Stimulated activated CD4-positive, alpha-beta T cell treated with anti-CD3 and anti-CD28 coated beads, Interleukin-1b, Interleukin-23, amount 100 ng/mL, for 24 hours (primary cell): Measurements from ENCODE around the gene LIMS1.
"Not testable (repeated sequence)": the region's sequence is repeated elsewhere in the genome, so short reads cannot be mapped to it uniquely, and the experiment has no call there.

ENCODE experiments used
- DNase-seq, 4 experiments: peaks; one replicate each; pipeline ENCODE4 v3.0.0-alpha.2; 2020; ENCODE audit warnings: low read depth in 4 of 4, low spot score in 1 of 4

The LIMS1 gene

DNA sequence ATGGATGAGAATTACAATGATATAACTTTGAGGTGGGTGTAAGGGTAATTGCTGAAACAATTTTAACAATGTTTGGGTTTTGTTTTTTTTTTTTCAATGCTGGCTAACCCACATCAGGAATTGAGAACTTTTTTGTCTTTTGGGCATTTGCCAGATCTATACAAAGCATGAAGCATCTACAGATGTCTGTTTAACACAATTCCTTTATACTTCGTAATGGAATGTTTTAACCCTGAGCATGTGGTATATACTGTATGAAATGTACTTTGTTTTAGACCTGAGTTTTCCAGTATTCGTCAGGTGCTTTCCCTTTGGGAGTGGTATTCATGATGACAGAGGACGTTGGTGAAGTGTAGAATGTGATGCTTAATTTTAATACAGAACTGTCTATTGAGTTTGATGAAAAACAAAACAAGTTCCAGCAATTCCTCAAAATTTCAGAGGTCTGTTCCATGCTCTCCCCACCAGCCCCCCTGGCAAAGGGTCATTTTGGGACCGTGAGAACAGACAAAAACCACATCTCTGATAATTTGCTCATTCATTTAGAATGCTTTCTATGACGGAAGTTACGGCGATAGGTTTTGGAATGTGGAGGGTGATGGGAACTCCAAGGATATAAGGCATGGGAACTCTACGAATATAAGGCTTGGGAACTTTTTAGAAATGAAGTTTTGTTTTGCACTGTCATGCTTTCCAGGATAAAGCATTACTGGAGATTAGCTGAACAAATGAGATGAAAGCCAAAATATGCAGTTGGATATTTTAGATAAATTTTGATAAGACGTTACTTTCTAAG lies 14.1 kb downstream of the LIMS1 start:
- DNase-seq: no peak

DNA sequence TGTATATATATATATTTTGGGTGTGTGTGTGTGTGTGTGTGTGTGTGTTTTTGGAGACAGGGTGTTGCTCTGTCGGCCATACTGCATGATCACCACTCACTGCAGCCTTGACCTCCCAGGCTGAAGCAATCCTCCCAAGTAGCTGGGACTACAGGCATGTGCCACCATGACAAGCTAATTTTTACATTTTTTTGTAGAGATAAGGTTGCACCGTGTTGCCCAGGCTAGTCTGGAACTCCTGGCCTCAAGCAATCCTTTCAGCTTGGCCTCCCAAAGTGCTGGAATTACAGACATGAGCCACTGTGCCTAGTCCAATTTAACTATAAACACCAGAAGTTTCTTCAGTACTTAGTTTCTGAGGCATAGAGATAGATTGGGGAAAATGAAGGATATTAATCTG lies 18.3 kb downstream of the LIMS1 start:
- no peak for DNase-seq

DNA sequence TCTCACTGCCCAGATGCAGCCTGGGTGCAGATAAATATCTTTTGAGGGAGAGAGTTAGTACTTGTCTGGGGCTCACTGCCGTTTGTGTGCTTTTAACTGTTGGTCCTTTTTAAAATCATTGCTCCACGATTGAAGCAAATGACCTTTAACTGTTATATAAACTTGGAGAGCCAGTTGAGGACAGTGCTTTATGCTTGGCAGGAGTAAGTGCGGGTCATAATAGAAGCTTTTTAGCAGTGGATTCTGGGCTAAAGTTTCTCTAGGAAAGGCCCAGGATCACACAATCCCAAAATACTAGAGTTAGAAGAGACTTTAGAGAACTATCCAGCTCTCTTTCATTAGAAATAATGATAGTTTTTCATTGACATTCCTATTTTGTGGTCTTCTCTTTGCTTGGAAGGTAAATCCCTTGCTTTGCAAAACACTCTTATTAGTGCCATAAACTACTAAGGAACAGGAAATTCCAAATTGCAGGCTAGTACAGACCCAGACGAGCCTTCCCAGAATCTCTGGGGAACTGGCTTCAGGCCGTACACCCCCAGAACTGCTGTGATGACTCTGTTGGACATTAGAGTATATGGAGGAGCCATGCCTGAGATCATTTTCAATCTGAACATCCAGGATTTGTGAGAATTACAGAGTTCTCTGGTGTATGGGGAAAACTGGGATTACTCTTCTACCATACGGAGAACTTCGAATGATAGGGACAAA lies 19.1 kb downstream of the LIMS1 start:
- DNase-seq: no peak

DNA sequence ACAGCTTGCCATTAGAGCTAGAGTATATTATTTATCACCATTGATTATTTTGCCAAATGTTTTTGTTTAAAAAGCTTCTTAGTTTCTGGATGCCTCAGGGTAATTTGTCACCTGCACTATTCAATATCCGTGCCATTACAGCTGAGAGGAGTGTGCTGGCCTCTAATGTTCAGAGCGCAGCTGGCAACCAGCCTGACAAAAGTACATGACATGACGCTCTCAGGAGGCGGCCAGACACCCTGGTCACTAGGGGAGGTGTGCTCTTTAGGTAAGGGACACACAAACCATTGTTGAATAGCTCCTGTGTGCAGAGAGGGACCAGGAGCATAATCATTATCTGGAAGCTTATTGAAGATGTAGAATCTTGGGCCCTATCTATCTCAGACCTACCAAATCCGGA lies 20.3 kb downstream of the LIMS1 start:
- DNase-seq: no peak

DNA sequence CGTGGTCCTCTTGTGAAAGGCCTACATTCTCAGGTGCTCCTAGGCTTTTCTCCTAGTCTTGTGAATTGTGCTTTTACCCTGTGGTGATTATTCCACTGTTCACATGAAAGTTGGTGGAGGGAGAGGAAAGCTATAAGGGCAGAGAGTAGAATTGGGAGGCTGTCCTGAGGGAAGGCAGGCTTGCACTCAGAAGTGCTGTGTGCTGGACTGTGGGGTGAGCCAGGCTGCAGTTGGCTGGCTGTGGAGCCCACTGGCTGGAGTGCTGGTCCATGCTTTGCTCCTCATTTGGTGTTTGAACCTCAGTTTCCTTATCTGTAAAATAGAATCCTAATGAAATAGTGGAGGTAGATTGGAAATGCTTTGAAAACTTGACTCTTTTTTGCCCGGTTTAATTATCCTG lies 21.3 kb downstream of the LIMS1 start:
- DNase-seq: no peak

DNA sequence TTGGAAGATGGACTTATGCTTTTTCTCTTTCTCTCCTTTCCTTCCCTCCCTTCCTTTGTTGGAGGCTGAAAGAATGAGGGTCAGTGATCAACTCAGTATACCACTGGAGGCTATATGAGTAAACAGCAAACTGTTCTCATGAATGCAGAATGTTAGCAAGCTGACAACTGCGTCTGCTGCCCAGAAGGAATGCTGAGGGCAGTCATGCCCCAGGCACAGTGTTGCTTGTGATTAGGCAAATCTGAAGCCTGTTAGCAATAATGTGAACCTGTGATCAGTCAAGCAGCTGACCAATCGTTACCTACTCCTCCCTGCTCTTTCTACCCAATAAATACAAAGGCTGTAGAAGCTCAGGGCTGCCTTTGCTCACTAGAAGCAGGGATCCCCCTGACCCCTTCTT lies 22.3 kb downstream of the LIMS1 start:
- not testable (repeated sequence) for DNase-seq

DNA sequence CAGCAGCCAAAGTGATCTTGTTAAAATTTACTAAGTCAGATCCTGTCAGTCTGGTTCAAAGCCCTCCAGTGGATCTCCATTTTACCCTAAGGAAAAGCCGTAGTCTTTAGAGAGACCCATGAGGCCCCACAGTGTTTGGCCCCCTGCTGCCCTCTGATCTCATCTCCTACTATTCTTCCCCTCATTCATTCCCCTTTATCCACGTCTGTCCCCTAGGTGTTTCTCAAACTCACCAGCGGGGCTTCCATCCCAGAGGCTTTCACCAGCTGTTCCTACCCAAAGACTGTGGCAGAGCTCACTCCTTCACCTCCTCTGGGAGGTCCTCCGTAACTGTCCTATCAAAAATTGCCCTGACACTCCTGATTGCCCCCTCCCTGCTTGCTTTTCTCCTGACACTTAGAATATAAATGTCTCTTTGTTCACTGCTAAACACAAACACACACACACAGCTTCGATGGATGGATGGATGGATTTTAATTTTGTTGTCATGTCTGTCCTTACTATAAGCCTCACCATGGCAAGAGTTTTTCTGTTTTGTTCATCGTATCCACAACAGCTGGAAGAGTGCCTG lies 26.1 kb downstream of the LIMS1 start:
- DNase-seq: no peak

DNA sequence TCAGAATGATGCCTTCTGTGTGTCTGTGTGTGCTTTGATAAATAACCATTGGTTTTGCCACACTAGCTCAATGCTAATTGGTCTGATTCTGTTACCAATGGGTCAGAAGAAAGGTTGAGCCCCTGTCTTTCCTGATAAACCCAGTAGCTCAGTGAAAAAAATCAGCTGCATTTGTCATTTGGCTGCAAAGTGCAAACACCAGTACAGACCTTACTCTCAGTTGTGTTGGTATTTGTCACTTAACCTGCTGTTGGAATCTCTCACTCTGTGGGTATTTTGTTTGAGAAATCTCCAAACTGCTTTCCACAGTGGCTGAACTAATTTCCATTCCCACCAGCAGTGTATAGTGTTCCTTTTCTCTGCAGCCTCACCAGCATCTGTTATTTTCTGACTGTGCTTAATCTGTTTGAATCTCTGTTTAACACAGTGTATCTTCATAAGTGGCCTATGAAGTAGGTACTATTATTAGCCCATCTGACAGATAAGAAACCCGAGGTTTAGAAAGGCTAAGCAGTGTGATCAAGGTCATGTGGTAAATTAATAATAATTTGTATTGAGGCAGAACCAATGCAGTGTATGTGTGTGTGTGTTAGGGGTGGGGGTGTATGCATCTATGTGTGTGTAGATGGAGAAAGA lies 26.7 kb downstream of the LIMS1 start:
- no peak for DNase-seq

DNA sequence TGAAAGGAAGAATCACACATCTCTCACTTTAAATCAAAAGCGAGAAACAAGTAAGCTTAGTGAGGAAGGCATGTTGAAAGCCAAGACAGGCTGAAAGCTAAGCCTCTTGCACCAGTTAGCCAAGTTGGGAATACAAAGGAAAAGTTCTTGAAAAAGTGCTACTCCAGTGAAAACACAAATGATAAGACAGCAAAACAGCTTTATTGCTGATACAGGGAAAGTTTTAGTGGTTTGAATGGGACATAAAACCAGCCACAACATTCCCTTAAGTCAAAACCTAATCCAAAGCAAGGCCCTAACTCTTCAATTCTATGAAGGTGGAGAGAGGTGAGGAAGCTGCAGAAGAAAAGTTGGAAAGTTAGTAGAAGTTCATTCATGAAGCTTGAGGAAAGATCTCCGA lies 28.0 kb downstream of the LIMS1 start:
- no peak for DNase-seq

DNA sequence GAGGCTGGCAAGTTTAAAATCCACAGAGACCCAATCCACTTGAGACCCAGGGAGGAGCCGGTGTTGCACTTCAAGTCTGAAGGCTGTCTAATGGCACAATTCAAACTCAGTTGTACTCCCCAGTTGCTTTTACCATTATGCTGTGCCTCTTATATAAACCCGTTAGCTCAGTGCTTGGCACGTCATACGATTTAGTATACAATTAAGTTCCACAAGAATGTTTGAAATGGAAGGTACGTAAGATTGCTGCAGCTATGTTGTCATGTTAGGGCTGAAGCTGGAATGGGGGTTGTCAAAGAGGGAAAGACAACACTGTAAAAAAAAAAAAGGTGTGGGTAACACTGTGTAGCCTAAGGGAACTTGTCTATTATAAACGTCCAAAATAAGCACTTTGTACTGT lies 30.2 kb downstream of the LIMS1 start:
- DNase-seq: no peak

DNA sequence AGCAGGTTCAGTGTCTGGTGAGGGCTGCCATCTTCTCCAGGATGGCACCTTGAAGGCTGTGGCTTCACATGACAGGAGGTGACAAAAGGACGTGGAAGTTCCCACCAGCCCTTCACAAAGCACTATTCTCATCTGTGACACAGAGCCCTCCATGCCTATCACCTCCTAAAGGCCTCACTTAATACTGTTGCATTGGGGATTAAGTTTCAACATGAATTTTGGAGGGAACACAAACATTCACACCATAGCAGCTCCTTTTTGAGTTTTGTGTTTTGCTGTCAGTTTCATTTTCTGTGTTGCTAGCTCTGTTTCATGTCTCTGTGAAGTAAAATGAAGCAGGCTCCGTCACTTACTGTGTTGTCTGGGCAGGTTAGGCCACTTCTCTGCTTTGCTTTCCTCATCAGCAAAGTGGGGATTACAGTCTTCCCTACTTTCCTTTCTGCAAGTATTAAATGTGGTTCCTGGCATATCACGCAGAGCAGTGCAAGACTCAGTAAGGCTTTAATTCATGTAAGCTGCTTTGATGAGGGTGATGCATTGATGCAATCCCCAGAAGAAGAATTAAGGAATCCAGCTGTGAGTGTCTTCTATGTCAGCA lies 31.6 kb downstream of the LIMS1 start:
- DNase-seq: no peak

DNA sequence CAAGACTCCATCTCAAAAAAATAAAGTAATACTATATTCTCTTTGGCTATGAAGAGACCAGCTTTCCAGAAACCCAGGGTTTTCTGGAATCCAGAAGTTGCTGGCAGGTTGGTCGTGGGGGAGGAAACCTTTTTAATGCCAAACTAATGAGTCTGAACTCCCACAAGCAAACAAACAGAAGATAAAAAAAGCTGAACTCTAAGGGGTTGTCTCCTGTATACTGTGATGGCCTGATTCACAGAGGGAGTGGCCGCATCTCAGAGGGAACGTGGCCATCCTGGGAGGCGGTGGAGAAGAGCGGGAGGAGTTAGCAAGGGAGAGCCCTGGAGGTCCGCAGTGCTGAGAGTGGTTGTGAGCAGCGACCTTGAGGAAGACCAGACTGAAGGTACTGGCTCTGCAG lies 36.1 kb downstream of the LIMS1 start:
- no peak for DNase-seq

DNA sequence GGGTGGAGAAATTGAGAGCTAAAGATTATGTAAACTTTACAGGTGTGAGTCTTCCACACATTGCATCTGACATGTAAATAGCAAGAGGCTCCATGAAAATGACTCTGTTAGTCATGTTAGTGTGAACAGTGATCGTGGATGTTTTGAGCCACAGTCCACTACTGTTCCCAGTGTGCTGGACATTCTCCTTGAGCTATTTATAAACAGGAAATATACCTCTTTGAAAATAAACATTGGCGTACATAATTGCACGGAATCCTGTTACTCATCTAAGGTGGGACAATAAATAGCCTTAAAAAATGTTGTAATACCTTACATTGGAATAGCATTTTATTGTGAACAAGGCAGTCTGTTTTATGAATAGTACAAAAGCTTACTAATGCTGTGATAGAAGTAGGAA lies 37.0 kb downstream of the LIMS1 start:
- DNase-seq: no peak

DNA sequence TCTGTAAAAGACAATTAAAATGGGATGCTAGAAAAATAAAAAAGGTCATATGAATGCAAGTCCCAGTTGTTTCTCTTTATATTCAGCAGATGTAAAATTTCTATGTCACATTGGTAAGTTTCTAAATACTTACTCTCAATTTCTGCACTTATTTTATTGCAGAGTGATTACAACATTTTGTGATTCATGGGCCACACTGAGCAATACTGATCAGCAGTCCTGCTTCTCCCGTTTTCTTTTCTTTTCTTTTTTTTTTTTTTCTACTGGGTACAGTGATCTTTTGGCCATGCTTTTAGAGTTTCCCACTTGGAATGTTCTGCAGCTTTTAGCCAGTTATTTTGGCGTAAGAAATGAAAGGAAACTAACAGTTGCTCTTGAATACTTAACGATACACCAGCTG lies 38.8 kb downstream of the LIMS1 start:
- DNase-seq: no peak

DNA sequence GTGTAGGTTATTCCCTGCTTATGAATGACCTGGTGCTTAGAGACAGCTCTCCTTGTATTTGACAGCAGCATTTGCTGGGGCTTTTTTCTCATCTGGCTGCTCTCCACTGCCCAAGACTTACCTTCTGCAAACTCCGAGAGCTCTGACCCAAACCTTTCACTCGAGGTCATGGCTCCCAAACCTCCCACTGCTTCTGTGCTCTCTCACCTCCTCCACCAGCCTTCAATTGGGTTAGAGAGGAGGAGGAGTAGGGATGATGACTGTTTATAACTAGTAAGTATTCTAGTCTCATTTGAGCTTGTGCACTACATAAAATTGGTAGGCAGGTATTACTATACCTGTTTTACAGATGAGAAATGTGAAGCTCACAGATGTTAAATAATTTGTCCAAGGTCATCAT lies 40.1 kb downstream of the LIMS1 start:
- no peak for DNase-seq

DNA sequence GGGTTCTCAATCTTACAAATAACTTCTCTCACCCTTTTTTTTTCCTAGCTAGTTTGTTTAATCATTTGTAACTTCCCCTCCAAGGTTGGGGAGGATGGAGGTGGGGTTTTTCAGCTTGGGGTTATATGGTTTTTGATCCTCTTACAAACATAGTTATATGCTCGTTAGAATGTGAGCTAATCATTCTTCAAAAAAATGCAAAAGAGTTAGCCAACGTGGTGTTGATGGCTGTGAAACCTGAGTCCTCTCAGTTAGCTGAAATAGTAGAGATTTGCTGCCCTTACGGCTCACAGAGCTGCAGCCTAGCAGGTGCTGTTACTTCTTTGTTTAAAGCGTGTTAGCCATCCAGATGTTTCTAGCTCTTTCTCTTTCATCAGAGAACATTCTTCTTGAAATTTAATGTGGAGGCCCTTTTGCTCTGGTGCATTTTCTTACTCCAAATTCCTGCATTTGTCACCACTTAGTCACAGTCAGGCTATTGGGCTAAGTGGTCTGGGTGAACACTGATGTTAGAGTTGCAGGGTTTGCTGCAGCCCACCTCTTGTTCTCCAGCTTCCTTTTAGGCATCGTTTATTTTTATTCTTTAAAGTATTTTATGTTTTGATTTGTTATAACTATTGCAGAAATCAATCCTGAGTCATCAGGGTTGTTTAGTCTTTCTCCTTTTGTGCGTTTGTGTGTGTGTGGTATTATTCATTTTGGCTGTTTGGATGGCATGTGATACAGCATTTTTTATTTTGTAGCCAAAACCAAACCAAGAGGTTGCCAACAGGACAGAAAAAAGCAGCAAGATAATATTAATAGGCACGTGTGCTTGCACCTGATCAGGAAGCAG lies 41.1 kb downstream of the LIMS1 start:
- DNase-seq: no peak

DNA sequence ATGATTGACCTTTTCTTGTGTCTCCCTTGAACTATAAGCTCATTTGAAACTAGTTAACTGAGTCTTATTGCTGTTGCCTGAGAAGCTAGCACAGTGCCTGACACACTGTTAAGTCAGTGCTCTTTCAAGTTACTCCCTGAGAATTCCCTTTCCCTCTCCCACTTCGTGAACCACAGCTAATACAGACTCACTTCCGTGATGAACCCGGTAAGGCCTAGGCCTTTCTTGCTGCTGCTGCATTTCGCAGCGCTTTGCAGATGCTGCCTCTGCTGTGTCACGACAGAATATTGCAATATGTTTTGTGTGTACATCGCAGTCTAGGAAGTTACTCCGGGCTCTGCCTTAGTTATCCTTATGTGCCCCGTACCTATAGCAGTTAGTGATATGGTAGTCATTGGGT lies 42.8 kb downstream of the LIMS1 start:
- no peak for DNase-seq

DNA sequence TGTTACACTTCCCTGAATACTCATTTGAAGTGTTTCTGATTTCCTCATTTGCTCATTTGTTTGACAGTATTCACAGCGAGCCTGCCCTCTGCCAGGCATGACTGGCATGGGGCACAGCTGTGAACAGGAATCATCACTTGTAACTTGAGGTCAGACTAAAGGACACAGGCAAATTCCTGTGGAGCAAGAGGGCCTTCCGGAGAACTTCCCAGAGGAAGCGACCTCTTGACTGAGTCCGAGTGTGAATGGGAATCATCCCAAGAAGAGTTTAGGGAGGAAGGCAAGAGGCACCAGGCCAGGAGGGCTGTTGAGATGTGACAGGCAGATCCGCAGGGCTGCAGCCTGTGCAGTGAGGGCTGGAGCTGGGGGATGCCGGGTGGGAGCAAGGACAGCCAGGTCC lies 45.4 kb downstream of the LIMS1 start:
- no peak for DNase-seq

DNA sequence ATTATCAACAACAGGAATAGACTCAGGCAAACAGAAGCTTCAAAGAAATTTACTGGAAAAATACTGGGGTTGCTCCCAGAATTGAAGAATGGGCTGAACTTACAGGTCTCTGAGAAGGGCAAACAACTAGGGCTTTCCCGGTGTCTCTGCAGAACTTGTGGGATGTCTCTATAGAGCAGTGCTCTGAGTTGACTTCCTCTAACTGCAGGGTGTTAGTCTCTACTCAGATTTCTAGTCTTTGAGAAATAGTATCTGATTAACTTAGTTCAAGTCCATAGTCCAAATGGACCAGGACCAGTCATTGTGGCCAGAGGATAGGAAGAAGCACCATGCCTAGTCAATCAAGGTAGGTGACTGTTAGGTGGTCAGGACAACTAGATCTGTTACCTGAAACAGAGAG lies 45.8 kb downstream of the LIMS1 start:
- DNase-seq: no peak

DNA sequence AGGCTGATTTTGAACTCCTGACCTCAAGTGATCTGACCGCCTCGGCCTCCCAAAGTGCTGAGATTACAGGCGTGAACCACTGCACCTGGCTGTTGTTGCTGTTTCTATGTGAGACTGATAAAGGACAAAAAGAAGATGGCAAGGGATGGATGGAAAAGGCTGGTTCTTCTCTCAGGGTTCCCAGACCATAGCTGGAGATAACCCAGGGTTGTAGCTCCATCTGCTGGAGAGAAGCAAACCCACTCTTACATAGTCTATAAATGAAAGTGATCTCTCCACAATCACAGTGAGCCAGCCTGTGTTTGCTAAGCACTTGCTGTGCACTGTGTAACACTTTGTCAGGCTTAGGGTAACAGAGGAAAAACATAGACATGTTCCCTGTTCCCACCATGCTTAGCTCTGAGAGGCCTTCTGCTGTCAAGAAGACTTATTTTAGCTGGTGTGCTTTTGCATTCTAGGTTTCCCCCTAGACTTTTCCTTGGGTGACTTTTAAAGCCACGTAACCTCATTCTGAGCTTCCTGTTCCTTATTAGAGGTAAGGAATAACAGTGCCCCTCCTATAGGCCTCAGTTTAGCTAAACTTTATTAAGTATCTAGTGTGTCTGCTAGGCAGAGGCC lies 49.7 kb downstream of the LIMS1 start:
- peak; percentile 14 to 31 (median 20) for DNase-seq
